ENCODE data around the gene VPREB1. TPM values are rescaled to one million over a fixed set of nuclear protein-coding genes. Genes with fewer than 3 reads are reported as not detected.

VPREB1 gene
- total RNA-seq, 4 donors from 2014 or later, result not detected

GRCh38 chr22:22239311-22239939 is 5.2 kb upstream of the VPREB1 start:
- H3K27ac ChIP-seq, result no peak overlapping the region
- no peaks in the 10 kb centered on the region for H3K36me3 ChIP-seq
- no peak overlapping the region for H3K4me3 ChIP-seq
- TF ChIP-seq POLR2A (IDR thresholded peaks at IDR 0.05), result no peak
- 78 to 80% methylated on average over 13 of the region's 13 CpGs for WGBS, 2 donors
- no peaks in the 10 kb centered on the region for H3K9me3 ChIP-seq
- H3K27me3 ChIP-seq, result peaks cover 0 to 26% of the 10 kb centered on the region in 2 donors
- H3K4me1 ChIP-seq, result peaks cover 0 to 9% (median 0%) of the 10 kb centered on the region in 4 donors
- DNase-seq (ENCODE audit: low spot score in 2 of 2), result no peak

- DNase-seq (ENCODE audit: low spot score in 2 of 2), result no peak
- no peaks in the 10 kb centered on the region for H3K36me3 ChIP-seq
- H3K9me3 ChIP-seq, result no peaks in the 10 kb centered on the region
- no peak overlapping the region for H3K27ac ChIP-seq
- TF ChIP-seq CTCF (IDR thresholded peaks at IDR 0.05) (no peak), EP300 (IDR thresholded peaks at IDR 0.05) (no peak), POLR2A (IDR thresholded peaks at IDR 0.05) (no peak)
- 77 to 81% methylated on average over 6 to 7 of the region's 7 CpGs for WGBS, 2 donors
- H3K4me1 ChIP-seq, result no peaks in the 10 kb centered on the region
- H3K4me3 ChIP-seq, result no peak overlapping the region
- peaks cover 0 to 39% of the 10 kb centered on the region in 2 donors for H3K27me3 ChIP-seq
These were observed 3.1 kb upstream of the VPREB1 start for GRCh38 chr22:22241554-22241898.

- Histone ChIP-seq H3K27ac (no peak overlapping the region), H3K27me3 (peaks cover 0 to 39% of the 10 kb centered on the region in 2 donors), H3K4me3 (no peak overlapping the region), H3K9me3 (no peaks in the 10 kb centered on the region), H3K36me3 (no peaks in the 10 kb centered on the region), H3K4me1 (no peaks in the 10 kb centered on the region)
- 62 to 83% methylated on average over 2 of the region's 2 CpGs for WGBS, 2 donors
- TF ChIP-seq EP300 (IDR thresholded peaks at IDR 0.05) (no peak), POLR2A (IDR thresholded peaks at IDR 0.05) (no peak), CTCF (IDR thresholded peaks at IDR 0.05) (no peak)
- DNase-seq (ENCODE audit: low spot score in 2 of 2), result no peak
These were observed 2.1 kb upstream of the VPREB1 start for GRCh38 chr22:22242488-22242887.

GRCh38 chr22:22243033-22243680 is 1.4 kb upstream of the VPREB1 start:
- no peak for DNase-seq (ENCODE audit: low spot score in 2 of 2)
- no peaks in the 10 kb centered on the region for H3K4me1 ChIP-seq
- peaks cover 0 to 39% of the 10 kb centered on the region in 2 donors for H3K27me3 ChIP-seq
- H3K9me3 ChIP-seq, result no peaks in the 10 kb centered on the region
- WGBS, 2 donors, result 57 to 69% methylated on average over 6 of the region's 6 CpGs
- no peaks in the 10 kb centered on the region for H3K36me3 ChIP-seq
- no peak overlapping the region for H3K4me3 ChIP-seq
- H3K27ac ChIP-seq, result no peak overlapping the region
- TF ChIP-seq EP300 (IDR thresholded peaks at IDR 0.05) (no peak), CTCF (IDR thresholded peaks at IDR 0.05) (no peak), POLR2A (IDR thresholded peaks at IDR 0.05) (no peak)

GRCh38 chr22:22245256-22245909 is 797 bp downstream of the VPREB1 start:
- Histone ChIP-seq H3K4me3 (no peak overlapping the region), H3K36me3 (no peaks in the 10 kb centered on the region), H3K27me3 (peaks cover 0 to 39% of the 10 kb centered on the region in 2 donors), H3K4me1 (no peaks in the 10 kb centered on the region), H3K9me3 (no peaks in the 10 kb centered on the region), H3K27ac (no peak overlapping the region)
- 80 to 81% methylated on average over 15 to 16 of the region's 18 CpGs for WGBS, 2 donors
- TF ChIP-seq POLR2A (IDR thresholded peaks at IDR 0.05), result no peak
- TF ChIP-seq CTCF (IDR thresholded peaks at IDR 0.05), result no peak
- no peak for TF ChIP-seq EP300 (IDR thresholded peaks at IDR 0.05)
- DNase-seq (ENCODE audit: low spot score in 2 of 2), result no peak

Data from tibial nerve (tissue), 4 donors.